ENCODE measurements around the gene UBE2M.
"Not testable (repeated sequence)": the region's sequence is repeated elsewhere in the genome, so short reads cannot be mapped to it uniquely, and the experiment has no call there.

UBE2M gene

DNA sequence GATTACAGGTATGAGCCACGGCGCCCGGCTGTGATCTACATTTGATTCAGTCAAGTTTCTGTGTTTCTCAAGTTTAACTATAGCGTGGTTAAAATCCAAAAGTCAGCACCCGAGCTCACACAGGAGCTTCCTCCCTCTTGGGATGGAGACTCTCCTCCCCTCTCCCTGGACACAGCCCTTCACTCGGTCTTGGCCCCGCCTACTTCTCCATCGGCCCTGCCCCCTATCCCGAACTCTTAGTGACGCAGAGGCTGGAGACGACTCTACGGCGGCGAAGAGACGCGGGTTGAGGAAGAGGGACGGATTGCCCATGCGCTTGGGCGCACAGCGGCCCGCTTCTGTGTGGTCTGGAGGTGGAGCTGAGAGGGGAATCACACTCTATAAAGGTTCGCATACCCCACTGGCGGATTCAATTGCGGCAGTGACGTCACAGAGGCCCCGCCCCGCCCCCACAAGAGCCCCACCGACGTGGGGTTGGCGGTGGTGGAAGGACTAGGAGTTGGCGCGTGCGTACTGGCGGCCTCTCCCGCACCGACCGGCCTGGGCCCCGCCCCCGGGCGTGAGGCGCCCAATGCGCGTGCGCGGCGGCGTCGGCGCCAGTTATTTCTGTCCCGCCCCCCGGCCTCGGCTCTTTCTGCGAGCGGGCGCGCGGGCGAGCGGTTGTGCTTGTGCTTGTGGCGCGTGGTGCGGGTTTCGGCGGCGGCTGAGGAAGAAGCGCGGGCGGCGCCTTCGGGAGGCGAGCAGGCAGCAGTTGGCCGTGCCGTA is 14.4 kb downstream of the UBE2M start, which contains the start of gene TRIM28:
Gene TRIM28, plus strand, starts transcription at position 239 of the 765 bp plus-strand sequence. CDS start 694 bp downstream, outside the sequence.
- POLR2A ChIA-PET, result interaction anchor here (0.5 to 3.8 kb wide), 23 partner anchors 8 to 383 kb away, joined by 3 to 96 read pairs (median 5); partner anchors contain the start of genes CHMP2A, MZF1, RNF225 and UBE2M
- peak; percentile 99 for DNase-seq (ENCODE audit: extremely low spot score)
- CTCF ChIA-PET, result interaction anchor here (1.3 kb wide), 1 partner anchor 25 kb away, joined by 9 read pairs; the partner anchor contains the start of gene ZBTB45
- TF ChIP-seq, protein P1, sequence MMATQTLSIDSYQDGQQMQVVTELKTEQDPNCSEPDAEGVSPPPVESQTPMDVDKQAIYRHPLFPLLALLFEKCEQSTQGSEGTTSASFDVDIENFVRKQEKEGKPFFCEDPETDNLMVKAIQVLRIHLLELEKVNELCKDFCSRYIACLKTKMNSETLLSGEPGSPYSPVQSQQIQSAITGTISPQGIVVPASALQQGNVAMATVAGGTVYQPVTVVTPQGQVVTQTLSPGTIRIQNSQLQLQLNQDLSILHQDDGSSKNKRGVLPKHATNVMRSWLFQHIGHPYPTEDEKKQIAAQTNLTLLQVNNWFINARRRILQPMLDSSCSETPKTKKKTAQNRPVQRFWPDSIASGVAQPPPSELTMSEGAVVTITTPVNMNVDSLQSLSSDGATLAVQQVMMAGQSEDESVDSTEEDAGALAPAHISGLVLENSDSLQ (IDR thresholded peaks at IDR 0.05), result no peak
- no peak for TF ChIP-seq LEF1 (IDR thresholded peaks at IDR 0.05; ENCODE audit: borderline replicate concordance)
- no peak for TF ChIP-seq ARNT (IDR thresholded peaks at IDR 0.05)
- TF ChIP-seq TARDBP (IDR thresholded peaks at IDR 0.05), result no peak
- peak; percentile 31; the same call in 1 of the 2 replicates for TF ChIP-seq ELF4 (IDR thresholded peaks at IDR 0.05)
- no peak for TF ChIP-seq BHLHE40 (IDR thresholded peaks at IDR 0.05; ENCODE audit: borderline replicate concordance)
- TF ChIP-seq FOXA1 (IDR thresholded peaks at IDR 0.05), result no peak

DNA sequence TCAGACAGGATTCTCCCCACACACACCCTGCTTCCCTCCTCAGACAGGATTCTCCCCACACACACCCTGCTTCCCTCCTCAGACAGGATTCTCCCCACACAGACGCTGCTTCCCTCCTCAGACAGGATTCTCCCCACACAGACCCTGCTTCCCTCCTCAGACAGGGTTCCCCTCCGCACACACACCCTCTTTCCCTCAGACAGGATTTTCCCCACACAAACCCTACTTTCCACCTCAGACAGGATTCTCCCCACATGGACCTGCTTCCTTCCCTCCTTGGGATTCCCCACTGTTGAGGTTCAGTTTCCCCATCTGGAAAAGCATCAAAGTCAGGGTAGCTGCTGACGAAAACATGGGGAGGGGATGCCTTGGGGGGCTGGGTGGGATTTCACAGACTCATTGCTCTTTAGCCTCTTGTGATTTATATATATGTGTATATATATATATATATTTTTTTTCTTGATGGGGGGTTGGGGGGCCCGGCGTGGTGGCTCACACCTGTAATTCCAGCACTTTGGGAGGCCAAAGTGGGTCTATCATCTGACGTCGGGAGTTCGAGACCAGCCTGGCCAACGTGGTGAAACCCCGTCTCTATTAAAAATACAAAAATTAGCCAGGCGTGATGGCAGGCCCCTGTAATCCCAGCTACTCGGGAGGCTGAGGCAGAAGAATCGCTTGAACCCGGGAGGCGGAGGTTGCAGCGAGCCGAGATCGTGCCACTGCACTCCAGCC is 15.6 kb downstream of the UBE2M start:
- POLR2A ChIA-PET, result interaction anchor here (1.0 to 3.8 kb wide), 12 partner anchors 11 to 360 kb away, joined by 4 to 96 read pairs (median 8); partner anchors contain the start of genes CHMP2A, MZF1, UBE2M and ZBTB45
- CTCF ChIA-PET; DNase-seq (ENCODE audit: extremely low spot score): not testable (repeated sequence)

- POLR2A ChIA-PET; CTCF ChIA-PET; DNase-seq (ENCODE audit: extremely low spot score): not testable (repeated sequence)
Measured at GRCh38 chr19:58539169-58539559, 19.2 kb downstream of the UBE2M start.

GRCh38 chr19:58538257-58539168 is 19.9 kb downstream of the UBE2M start:
- TF ChIP-seq, protein P1 (IDR thresholded peaks at IDR 0.05), result no peak
- TF ChIP-seq HDGF (IDR thresholded peaks at IDR 0.05; ENCODE audit: borderline replicate concordance), result no peak
- no peak for TF ChIP-seq ARNT (IDR thresholded peaks at IDR 0.05)
- DNase-seq (ENCODE audit: extremely low spot score), result no peak
- POLR2A ChIA-PET, result no interaction called here
- CTCF ChIA-PET, result no interaction called here

DNA sequence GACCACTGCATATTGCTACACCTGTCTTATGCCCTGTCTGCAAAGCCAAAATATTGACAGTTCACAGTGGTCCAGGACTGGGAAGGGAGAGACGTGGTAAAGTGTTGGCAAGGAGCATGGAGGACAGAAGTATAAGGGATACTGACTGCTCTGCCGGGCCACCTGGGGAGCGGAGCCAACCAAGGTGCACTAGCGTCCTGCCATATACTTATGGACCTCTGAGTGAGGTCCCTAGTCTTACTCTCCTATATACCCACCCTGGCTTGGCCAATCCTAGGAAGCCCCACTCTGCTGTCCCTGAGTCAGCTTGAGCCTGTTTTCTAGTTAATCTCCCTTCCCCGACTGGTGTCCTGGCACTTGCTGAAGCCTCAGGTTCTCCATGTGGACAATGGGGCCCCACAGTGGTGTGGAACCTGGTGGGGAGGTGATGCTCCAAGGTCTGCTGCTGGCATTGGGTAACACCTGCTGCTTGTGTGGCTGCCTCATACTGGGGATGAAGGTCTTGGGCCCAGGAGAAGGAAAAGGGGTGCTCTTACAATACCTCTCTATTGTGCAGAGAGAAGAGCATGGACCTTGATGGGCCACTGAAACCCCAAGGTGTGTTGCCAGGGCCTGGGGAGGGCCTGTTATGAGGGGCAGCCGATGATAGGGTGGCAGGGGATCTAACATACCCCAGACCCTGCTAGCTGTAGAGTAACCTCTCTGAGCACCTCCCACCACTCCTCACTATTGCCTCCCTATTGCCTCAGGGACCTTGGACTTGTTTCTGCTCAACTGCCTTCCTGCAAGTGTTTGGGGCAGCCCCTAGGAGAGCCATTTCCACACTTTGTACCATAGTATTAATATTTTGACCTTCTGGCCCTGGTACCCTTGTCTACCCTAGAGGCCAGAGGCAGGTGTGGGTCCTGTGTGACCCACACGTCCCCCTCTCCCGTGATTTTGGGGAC is 21.3 kb downstream of the UBE2M start:
- POLR2A ChIA-PET, result no interaction called here

DNA sequence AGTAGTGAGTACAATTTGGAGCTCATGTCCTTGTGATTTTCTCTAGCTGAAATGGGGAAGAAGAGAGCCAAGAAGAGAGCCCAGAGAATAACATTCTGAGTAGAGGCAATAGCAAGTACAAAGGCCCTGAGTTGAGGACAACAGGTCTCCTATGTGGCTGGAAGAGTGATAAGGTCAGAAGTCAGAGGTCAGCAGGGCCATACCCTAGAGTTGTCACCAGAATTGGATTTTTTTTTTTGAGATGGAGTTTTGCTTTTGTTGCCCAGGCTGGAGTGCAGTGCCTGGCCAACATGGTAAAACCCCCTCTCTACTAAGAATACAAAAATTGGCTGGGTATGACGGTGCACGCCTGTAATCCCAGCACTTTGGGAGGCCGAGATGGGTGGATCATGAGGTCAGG is 22.6 kb downstream of the UBE2M start:
- CTCF ChIA-PET, result no interaction called here
- POLR2A ChIA-PET, result interaction anchor here (1.4 kb wide), 1 partner anchor 8 kb away, joined by 6 read pairs; the partner anchor contains the start of gene TRIM28
- DNase-seq (ENCODE audit: extremely low spot score), result no peak
- TF ChIP-seq FOXA1 (IDR thresholded peaks at IDR 0.05), result no peak
- TF ChIP-seq ZNF384 (IDR thresholded peaks at IDR 0.05), result no peak

More for the DNA sequence above, 21.3 kb downstream of the UBE2M start:
- no peak for TF ChIP-seq LEF1 (IDR thresholded peaks at IDR 0.05; ENCODE audit: borderline replicate concordance)
- no peak for TF ChIP-seq ELF4 (IDR thresholded peaks at IDR 0.05)
- TF ChIP-seq, protein P1 (IDR thresholded peaks at IDR 0.05), result no peak
- no peak for TF ChIP-seq ZNF384 (IDR thresholded peaks at IDR 0.05)
- no peak for TF ChIP-seq FOXM1 (IDR thresholded peaks at IDR 0.05; ENCODE audit: borderline replicate concordance)
- no peak for TF ChIP-seq ARNT (IDR thresholded peaks at IDR 0.05)
- TF ChIP-seq FOXA1 (IDR thresholded peaks at IDR 0.05), result no peak
- CTCF ChIA-PET, result no interaction called here
- no peak for DNase-seq (ENCODE audit: extremely low spot score)
